ENCODE data around the gene AKR1B1. TPM values are rescaled to one million over a fixed set of nuclear protein-coding genes. Genes with fewer than 3 reads are reported as not detected.

Gene AKR1B1
- total and polyA plus RNA-seq, 2 donors (not counting 3 experiments of a cell fraction or from before 2014, with no cell fraction given) = 159 to 193 TPM

GRCh38 chr7:134395604-134396003 is 63.3 kb downstream of the AKR1B1 start:
- dilution Hi-C loops (cut with MboI; ENCODE audit: extremely low pct_ligation_motif_present, low sequenced_read_pairs) = no loop called here
- FAIRE-seq = no peak
- POLR2A ChIA-PET = no interaction called here

GRCh38 chr7:134394056-134394455 is 64.8 kb downstream of the AKR1B1 start:
- Histone ChIP-seq H3K4me2 (ENCODE audit: insufficient read depth, low read length) (no peak overlapping the region), H3K79me2 (ENCODE audit: control insufficient read depth, insufficient read depth, low read length) (no peaks in the 10 kb centered on the region), H2AFZ (ENCODE audit: low read depth, low read length) (no peak overlapping the region), H3K9me1 (replicated peaks; ENCODE audit: control insufficient read depth, extremely low read depth, insufficient read depth, low read length) (no peaks in the 10 kb centered on the region), H3K27ac (ENCODE audit: insufficient read depth, low read depth, low read length) (no peak overlapping the region), H3K36me3 (ENCODE audit: control insufficient read depth in 2 of 2, extremely low read depth in 1 of 2, insufficient read depth in 2 of 2, low read length in 2 of 2) (no peaks in the 10 kb centered on the region), H4K20me1 (replicated peaks; ENCODE audit: control insufficient read depth, extremely low read depth, insufficient read depth, low read length) (no peaks in the 10 kb centered on the region), H3K4me3 (replicated peaks in 1 of 3; ENCODE audit: insufficient read depth in 1 of 3, low read depth in 1 of 3, low read length in 3 of 3) (no peak overlapping the region), H3K9me3 (replicated peaks; ENCODE audit: control insufficient read depth, insufficient read depth, low read length) (no peaks in the 10 kb centered on the region), H3K4me1 (ENCODE audit: control insufficient read depth, extremely low read depth, insufficient read depth, low read length) (no peaks in the 10 kb centered on the region), H3K27me3 (ENCODE audit: control insufficient read depth in 2 of 2, insufficient read depth in 2 of 2, low read length in 2 of 2) (peaks cover 0 to 2% of the 10 kb centered on the region in 2 experiments), H3K9ac (replicated peaks; ENCODE audit: extremely low read depth, insufficient read depth, low read length) (no peak overlapping the region)
- intact Hi-C loops (cut with micrococcal nuclease) (no loop called here), dilution Hi-C loops (cut with MboI; ENCODE audit: extremely low pct_ligation_motif_present, low sequenced_read_pairs) (no loop called here)
- POLR2A ChIA-PET = no interaction called here
- no peak for TF ChIP-seq MAX (IDR thresholded peaks at IDR 0.05; ENCODE audit: insufficient read depth, insufficient read length)
- CTCF ChIA-PET = no interaction called here
- no TSS peak for BruUV-seq (replicated peaks)
- FAIRE-seq (no peak), DNase-seq (ENCODE audit: low read depth, low spot score) (no peak)

More at GRCh38 chr7:134395604-134396003, 63.3 kb downstream of the AKR1B1 start:
- Histone ChIP-seq H3K4me1 (ENCODE audit: control insufficient read depth, extremely low read depth, insufficient read depth, low read length) (no peaks in the 10 kb centered on the region), H3K79me2 (ENCODE audit: control insufficient read depth, insufficient read depth, low read length) (no peaks in the 10 kb centered on the region), H3K27me3 (ENCODE audit: control insufficient read depth in 2 of 2, insufficient read depth in 2 of 2, low read length in 2 of 2) (peaks cover 0 to 2% of the 10 kb centered on the region in 2 experiments), H3K4me3 (replicated peaks in 1 of 3; ENCODE audit: insufficient read depth in 1 of 3, low read depth in 1 of 3, low read length in 3 of 3) (no peak overlapping the region), H2AFZ (ENCODE audit: low read depth, low read length) (no peak overlapping the region), H4K20me1 (replicated peaks; ENCODE audit: control insufficient read depth, extremely low read depth, insufficient read depth, low read length) (no peaks in the 10 kb centered on the region), H3K9me3 (replicated peaks; ENCODE audit: control insufficient read depth, insufficient read depth, low read length) (no peaks in the 10 kb centered on the region), H3K27ac (ENCODE audit: insufficient read depth, low read depth, low read length) (no peak overlapping the region), H3K9ac (replicated peaks; ENCODE audit: extremely low read depth, insufficient read depth, low read length) (no peak overlapping the region), H3K4me2 (ENCODE audit: insufficient read depth, low read length) (no peak overlapping the region), H3K36me3 (ENCODE audit: control insufficient read depth in 2 of 2, extremely low read depth in 1 of 2, insufficient read depth in 2 of 2, low read length in 2 of 2) (no peaks in the 10 kb centered on the region), H3K9me1 (replicated peaks; ENCODE audit: control insufficient read depth, extremely low read depth, insufficient read depth, low read length) (no peaks in the 10 kb centered on the region)
- no peak for DNase-seq (ENCODE audit: low read depth, low spot score)
- no TSS peak for BruUV-seq (replicated peaks)
- CTCF ChIA-PET = no interaction called here
- no peak for TF ChIP-seq FOS (IDR thresholded peaks at IDR 0.05; ENCODE audit: borderline replicate concordance, insufficient read depth, low read length)
- no peak for TF ChIP-seq MAX (IDR thresholded peaks at IDR 0.05; ENCODE audit: insufficient read depth, insufficient read length)
- intact Hi-C loops (cut with micrococcal nuclease) = no loop called here

Other genes with a start within 250 kb of the AKR1B1 start
- 20.2 and 22.1 TPM in 2 replicates for gene SLC35B4, start 142.2 kb downstream of the AKR1B1 start, total RNA-seq
- gene SLC35B4, start 142.2 kb downstream of the AKR1B1 start, polyA plus RNA-seq = 13.8 and 17.5 TPM in 2 replicates
- not detected in 2 replicates for gene AKR1B10, start 68.5 kb upstream of the AKR1B1 start, total RNA-seq
- gene AKR1B10, start 68.5 kb upstream of the AKR1B1 start, polyA plus RNA-seq = 0.06 TPM in 1 of 2 replicates, not detected in the other
- gene AKR1B15, start 90.0 kb upstream of the AKR1B1 start, total RNA-seq = not detected in 2 replicates
- not detected in 2 replicates for gene AKR1B15, start 90.0 kb upstream of the AKR1B1 start, polyA plus RNA-seq
- gene BPGM, start 187.8 kb upstream of the AKR1B1 start, total RNA-seq = 28.3 and 44.4 TPM in 2 replicates
- 18.9 and 24.2 TPM in 2 replicates for gene BPGM, start 187.8 kb upstream of the AKR1B1 start, polyA plus RNA-seq

Measured in endothelial cell of umbilical vein (primary cell).